Activated naive CD8-positive, alpha-beta T cell treated with anti-CD3 and anti-CD28 coated beads, Interleukin-2, amount 10 ng/mL, durations not matched to agents 7 days and 5 days (primary cell): Measurements from ENCODE around the gene RFWD3. TPM values are rescaled to one million over a fixed set of nuclear protein-coding genes. Genes with fewer than 3 reads are reported as not detected.

ENCODE experiments used
- ATAC-seq: fragments of 150-1000 bp; cut with Tn5 transposase; one replicate; pipeline ENCODE4 v1.10.0; 2021; ENCODE audit warnings: low read depth, moderate library complexity
- POLR2A ChIA-PET: fragments of 350-600 bp; sonication (Branson Sonifier 250); formaldehyde crosslinking; loops from one replicate; lab custom pipeline; 2021; ENCODE audit warnings: antibody characterized with exemption; lab: Charles Lee
- DNase-seq: peaks from one replicate; pipeline ENCODE4 v3.0.0; 2021
- H3K27ac Mint-ChIP-seq: one replicate; pipeline ENCODE4 v1.8.0; 2022; ENCODE audit warnings: mild to moderate bottlenecking, mixed read lengths
- H3K27me3 Mint-ChIP-seq: one replicate; pipeline ENCODE4 v1.8.0; 2022; ENCODE audit warnings: mild to moderate bottlenecking, moderate library complexity, mixed read lengths
- H3K36me3 Mint-ChIP-seq: one replicate; pipeline ENCODE4 v1.8.0; 2021; ENCODE audit warnings: mild to moderate bottlenecking, mixed read lengths
- H3K4me1 Mint-ChIP-seq: one replicate; pipeline ENCODE4 v1.8.0; 2021; ENCODE audit warnings: mixed read lengths
- H3K4me3 Mint-ChIP-seq: one replicate; pipeline ENCODE4 v1.8.0; 2022; ENCODE audit warnings: mild to moderate bottlenecking, moderate library complexity, mixed read lengths
- H3K9me3 Mint-ChIP-seq: one replicate; pipeline ENCODE4 v1.8.0; 2021; ENCODE audit warnings: mixed read lengths
- total RNA-seq, 2 experiments: library from RNA; stranded (reverse); gene quantifications; one replicate each; pipeline ENCODE4 v1.2.3, GENCODE V29; 2021

RFWD3 gene
- total RNA-seq, 2 experiments from 2014 or later, result 110 to 119 TPM

DNA sequence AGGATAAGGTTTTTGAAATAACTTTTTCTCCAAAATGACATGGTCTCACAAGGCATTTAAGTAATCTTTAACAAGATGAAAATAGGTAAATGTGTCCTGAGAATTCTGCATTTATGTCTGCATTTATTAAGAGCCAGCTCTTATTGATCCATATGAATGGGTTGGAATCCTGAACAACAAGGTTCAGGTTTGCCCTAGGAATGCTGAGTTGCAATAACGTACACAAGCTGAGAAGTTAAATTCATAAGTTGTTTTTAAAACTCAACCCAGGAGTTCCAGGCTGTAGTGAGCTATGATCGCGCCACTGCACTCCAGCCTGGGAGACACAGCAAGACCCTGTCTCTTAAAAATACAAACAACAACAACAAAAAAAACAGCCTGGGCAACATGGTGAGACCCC lies 87.8 kb downstream of the RFWD3 start:
- peaks cover 13% of the 10 kb centered on the region for H3K36me3 Mint-ChIP-seq
- H3K4me1 Mint-ChIP-seq, result peaks cover 27% of the 10 kb centered on the region
- DNase-seq, result no peak
- POLR2A ChIA-PET, result no interaction called here
- H3K4me3 Mint-ChIP-seq, result no peak overlapping the region
- no peaks in the 10 kb centered on the region for H3K9me3 Mint-ChIP-seq
- ATAC-seq, result no peak
- no peaks in the 10 kb centered on the region for H3K27me3 Mint-ChIP-seq
- H3K27ac Mint-ChIP-seq, result no peak overlapping the region

- peaks cover 27% of the 10 kb centered on the region for H3K4me1 Mint-ChIP-seq
- ATAC-seq, result no peak
- no peak overlapping the region for H3K27ac Mint-ChIP-seq
- no peaks in the 10 kb centered on the region for H3K27me3 Mint-ChIP-seq
- no peak overlapping the region for H3K4me3 Mint-ChIP-seq
- no peak for DNase-seq
- H3K36me3 Mint-ChIP-seq, result peaks cover 13% of the 10 kb centered on the region
- no peaks in the 10 kb centered on the region for H3K9me3 Mint-ChIP-seq
- POLR2A ChIA-PET, result no interaction called here
These were observed 88.2 kb downstream of the RFWD3 start for GRCh38 chr16:74578433-74578832.

- H3K4me3 Mint-ChIP-seq, result no peak overlapping the region
- ATAC-seq (peak; percentile 30), DNase-seq (no peak)
- no peak overlapping the region for H3K27ac Mint-ChIP-seq
- POLR2A ChIA-PET, result interaction anchor here (0.7 kb wide), 1 partner anchor 16 kb away, joined by 3 read pairs; no protein-coding TSS in a partner anchor
- no peaks in the 10 kb centered on the region for H3K9me3 Mint-ChIP-seq
- H3K4me1 Mint-ChIP-seq, result peaks cover 27% of the 10 kb centered on the region
- no peaks in the 10 kb centered on the region for H3K27me3 Mint-ChIP-seq
- peaks cover 11% of the 10 kb centered on the region for H3K36me3 Mint-ChIP-seq
These were observed 88.8 kb downstream of the RFWD3 start for GRCh38 chr16:74577882-74578366.

DNA sequence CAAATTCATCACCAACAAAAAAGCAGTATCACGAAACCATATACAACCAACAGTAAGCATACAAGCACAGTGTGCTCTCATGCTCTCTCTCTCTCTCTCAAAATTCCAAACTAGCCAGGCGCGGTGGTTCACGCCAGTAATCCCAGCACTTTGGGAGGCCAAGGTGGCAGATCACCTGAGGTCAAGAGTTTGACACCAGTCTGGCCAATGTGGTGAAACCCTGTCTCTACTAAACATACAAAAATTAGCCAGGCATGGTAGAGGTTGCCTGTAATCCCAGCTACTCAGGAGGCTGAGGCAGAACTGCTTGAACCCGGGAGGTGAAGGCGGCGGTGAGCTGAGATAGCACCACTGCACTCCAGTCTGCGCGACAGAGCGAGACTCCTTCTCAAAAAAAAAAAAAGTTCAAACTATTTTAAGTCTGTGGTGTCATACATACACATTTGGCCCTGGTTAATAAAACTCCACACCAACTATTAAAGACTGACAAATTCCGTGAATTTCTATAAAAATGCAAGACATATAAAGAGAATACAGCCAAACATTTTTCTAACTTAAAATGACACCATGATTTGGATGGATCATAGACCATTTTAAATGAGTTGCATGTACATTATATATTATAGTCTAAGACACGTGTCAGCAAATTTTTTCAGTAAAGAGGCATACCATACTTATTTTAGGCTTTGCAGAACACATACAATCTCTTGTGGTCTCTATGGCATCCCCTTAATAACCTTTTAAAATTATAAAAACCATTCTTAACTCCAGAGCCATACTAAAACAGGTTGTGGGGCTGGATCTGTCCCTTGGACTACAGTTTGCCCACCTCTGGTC lies 90.7 kb downstream of the RFWD3 start:
- Mint-ChIP-seq H3K36me3 (peaks cover 11% of the 10 kb centered on the region), H3K4me1 (peaks cover 24% of the 10 kb centered on the region), H3K4me3 (no peak overlapping the region), H3K27me3 (no peaks in the 10 kb centered on the region), H3K9me3 (no peaks in the 10 kb centered on the region), H3K27ac (no peak overlapping the region)
- DNase-seq (no peak), ATAC-seq (no peak)
- POLR2A ChIA-PET, result no interaction called here

GRCh38 chr16:74575175-74575806 lies 91.4 kb downstream of the RFWD3 start:
- H3K4me1 Mint-ChIP-seq, result peaks cover 26% of the 10 kb centered on the region
- DNase-seq (no peak), ATAC-seq (no peak)
- H3K27ac Mint-ChIP-seq, result no peak overlapping the region
- H3K9me3 Mint-ChIP-seq, result no peaks in the 10 kb centered on the region
- no peak overlapping the region for H3K4me3 Mint-ChIP-seq
- no peaks in the 10 kb centered on the region for H3K27me3 Mint-ChIP-seq
- H3K36me3 Mint-ChIP-seq, result peaks cover 7% of the 10 kb centered on the region
- POLR2A ChIA-PET, result no interaction called here

DNA sequence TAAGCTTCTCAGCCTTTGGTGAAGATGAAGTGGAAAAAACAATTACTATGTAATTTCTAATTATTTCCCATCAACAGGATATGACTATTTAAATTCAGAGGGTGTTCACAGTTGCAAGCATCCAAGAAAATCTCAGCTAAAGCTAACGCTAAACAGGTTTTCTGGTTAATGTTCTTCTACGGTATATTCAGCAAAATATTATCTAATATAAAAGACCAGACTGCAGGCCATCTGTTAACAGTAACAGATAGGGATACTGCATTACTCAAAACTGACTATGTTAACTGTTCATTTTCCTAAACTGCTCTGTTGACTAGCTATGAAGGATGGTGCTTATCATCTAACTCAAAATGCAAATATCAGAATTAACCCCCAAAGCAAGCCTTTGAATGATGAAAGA lies 92.5 kb downstream of the RFWD3 start:
- Mint-ChIP-seq H3K4me1 (peaks cover 24% of the 10 kb centered on the region), H3K9me3 (no peaks in the 10 kb centered on the region), H3K27ac (no peak overlapping the region), H3K4me3 (no peak overlapping the region), H3K27me3 (no peaks in the 10 kb centered on the region), H3K36me3 (peaks cover 7% of the 10 kb centered on the region)
- no peak for DNase-seq
- no peak for ATAC-seq
- POLR2A ChIA-PET, result interaction anchor here (0.6 kb wide), 1 partner anchor 745 kb away, joined by 3 read pairs; no protein-coding TSS in a partner anchor

DNA sequence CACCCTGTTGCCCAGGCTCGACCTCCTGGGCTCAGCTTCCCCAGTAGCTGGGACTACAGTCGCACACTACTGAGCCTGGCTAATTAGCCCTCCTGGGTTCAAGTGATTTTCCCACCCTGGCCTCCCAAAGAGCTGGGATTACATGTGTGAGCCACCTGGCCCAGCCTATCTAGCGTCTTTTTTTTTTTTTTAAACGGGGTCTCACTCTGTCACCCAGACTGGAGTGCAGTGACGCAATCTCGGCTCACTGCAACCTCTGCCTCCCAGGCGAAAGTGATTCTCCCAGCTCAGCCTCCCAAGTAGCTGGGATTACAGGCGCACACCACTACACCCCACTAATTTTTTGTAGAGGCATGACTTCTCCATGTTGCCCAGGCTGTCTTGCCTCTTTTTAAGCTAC lies 93.1 kb downstream of the RFWD3 start:
- H3K36me3 Mint-ChIP-seq, result peaks cover 7% of the 10 kb centered on the region
- no peaks in the 10 kb centered on the region for H3K27me3 Mint-ChIP-seq
- POLR2A ChIA-PET, result interaction anchor here (0.6 kb wide), 1 partner anchor 746 kb away, joined by 3 read pairs; no protein-coding TSS in a partner anchor
- peaks cover 19% of the 10 kb centered on the region for H3K4me1 Mint-ChIP-seq
- DNase-seq (no peak), ATAC-seq (no peak)
- H3K4me3 Mint-ChIP-seq, result no peak overlapping the region
- no peaks in the 10 kb centered on the region for H3K9me3 Mint-ChIP-seq
- no peak overlapping the region for H3K27ac Mint-ChIP-seq

Other genes starting within 250 kb of the RFWD3 start
- 1 to 10 TPM; 1.5 to 1.7 TPM for gene CLEC18B, start 245.4 kb downstream of the RFWD3 start, total RNA-seq
- gene GLG1, start 59.8 kb downstream of the RFWD3 start, total RNA-seq, result 100 to 1,000 TPM; 118 to 120 TPM
- gene MLKL, start 34.0 kb upstream of the RFWD3 start, total RNA-seq, result 10 to 100 TPM; 25.6 to 28.7 TPM
- gene FA2H, start 107.9 kb upstream of the RFWD3 start, total RNA-seq, result not detected